Measurements from ENCODE around the gene LRRC46.

Gene LRRC46

DNA sequence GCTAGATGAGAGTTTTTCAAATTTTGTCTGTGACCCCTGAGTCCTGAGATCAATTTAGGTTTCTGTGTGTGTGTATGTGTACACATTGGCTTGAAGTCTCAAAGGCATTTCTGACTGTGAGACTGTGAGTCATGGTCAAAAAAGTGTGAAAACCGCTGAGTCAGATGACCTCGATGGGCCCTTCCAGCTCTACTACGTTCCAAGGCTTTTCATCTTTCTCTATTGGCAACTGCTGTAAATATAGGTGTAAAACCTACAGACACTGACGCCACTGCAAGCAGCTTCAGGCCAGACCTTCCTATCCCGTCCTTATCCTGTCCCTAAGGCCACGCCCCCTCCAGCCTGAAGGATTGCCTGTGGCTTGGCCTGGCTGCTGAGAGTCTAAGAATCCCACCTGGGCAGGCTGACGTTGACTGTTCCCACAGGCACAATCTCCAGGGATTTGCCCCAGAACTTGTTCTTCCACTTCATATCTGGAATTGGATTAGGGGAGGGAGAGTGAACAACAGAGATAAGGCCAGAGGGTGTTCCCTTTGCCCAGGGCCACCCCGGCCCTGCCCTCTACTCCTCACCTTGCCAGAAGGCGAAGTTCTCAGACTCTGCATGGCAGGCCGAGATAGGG lies 21.2 kb upstream of the LRRC46 start:
- Histone ChIP-seq H2BK15ac (ENCODE audit: low read depth, poor library complexity, severe bottlenecking) (no peak overlapping the region), H4K8ac (ENCODE audit: low read length) (no peak overlapping the region), H2AFZ (ENCODE audit: low read depth, low read length) (no peak overlapping the region), H2BK12ac (ENCODE audit: low read length in 2 of 2) (no peak overlapping the region), H3K14ac (ENCODE audit: low read length in 2 of 2) (no peak overlapping the region), H3K4me1 (ENCODE audit: control insufficient read depth, insufficient read depth, low read depth, low read length) (peaks cover 20% of the 10 kb centered on the region), H3K23ac (ENCODE audit: low read length in 2 of 2) (no peak overlapping the region), H3K27me3 (ENCODE audit: control insufficient read depth in 1 of 2, insufficient read depth in 1 of 2, low read length in 2 of 2) (peaks cover 0 to 38% of the 10 kb centered on the region in 2 experiments), H2BK120ac (ENCODE audit: low read depth, low read length) (no peak overlapping the region), H3K36me3 (ENCODE audit: control insufficient read depth in 1 of 2, insufficient read depth in 2 of 2, low read depth in 1 of 2, low read length in 2 of 2) (peaks cover 29 to 72% of the 10 kb centered on the region in 2 experiments), H3K9me3 (ENCODE audit: control insufficient read depth, low read length) (no peaks in the 10 kb centered on the region), H2AK5ac (ENCODE audit: low read length, severe bottlenecking) (no peak overlapping the region), H3K79me1 (replicated peaks; ENCODE audit: low read length, poor library complexity, severe bottlenecking) (no peaks in the 10 kb centered on the region), H3K18ac (ENCODE audit: low read depth in 1 of 2, low read length in 2 of 2) (no peak overlapping the region), H3K4ac (ENCODE audit: low read depth in 1 of 2, low read length in 2 of 2) (no peak overlapping the region), H3K27ac (ENCODE audit: low read length, poor library complexity, severe bottlenecking) (peak overlapping the region; percentile 54), H3K9ac (ENCODE audit: low read length) (peak overlapping the region; percentile 12), H3K4me3 (ENCODE audit: insufficient read depth in 1 of 2, low read depth in 1 of 2, low read length in 2 of 2) (no peak overlapping the region), H2BK5ac (ENCODE audit: low read depth, low read length, poor library complexity, severe bottlenecking) (no peak overlapping the region), H3K4me2 (ENCODE audit: low read length, poor library complexity, severe bottlenecking) (no peak overlapping the region), H4K91ac (ENCODE audit: low read length) (no peak overlapping the region)
- peak; percentile 96 for DNase-seq
- 38% methylated on average over 10 of the region's 10 CpGs for WGBS

- 93% methylated on average over 9 of the region's 9 CpGs for WGBS
- H3K9ac ChIP-seq (ENCODE audit: low read length): no peak overlapping the region
- H3K4me2 ChIP-seq (ENCODE audit: low read length, poor library complexity, severe bottlenecking): no peak overlapping the region
- no peak overlapping the region for H3K23ac ChIP-seq (ENCODE audit: low read length in 2 of 2)
- no peak overlapping the region for H3K4ac ChIP-seq (ENCODE audit: low read depth in 1 of 2, low read length in 2 of 2)
- H2AK5ac ChIP-seq (ENCODE audit: low read length, severe bottlenecking): no peak overlapping the region
- H2BK15ac ChIP-seq (ENCODE audit: low read depth, poor library complexity, severe bottlenecking): no peak overlapping the region
- H3K9me3 ChIP-seq (ENCODE audit: control insufficient read depth, low read length): no peaks in the 10 kb centered on the region
- no peak overlapping the region for H3K18ac ChIP-seq (ENCODE audit: low read depth in 1 of 2, low read length in 2 of 2)
- H2AFZ ChIP-seq (ENCODE audit: low read depth, low read length): no peak overlapping the region
- no peak overlapping the region for H3K4me3 ChIP-seq (ENCODE audit: insufficient read depth in 1 of 2, low read depth in 1 of 2, low read length in 2 of 2)
- H3K27me3 ChIP-seq (ENCODE audit: control insufficient read depth in 1 of 2, insufficient read depth in 1 of 2, low read length in 2 of 2): peaks cover 0 to 31% of the 10 kb centered on the region in 2 experiments
- peak overlapping the region; percentile 25 for H3K27ac ChIP-seq (ENCODE audit: low read length, poor library complexity, severe bottlenecking)
- H2BK120ac ChIP-seq (ENCODE audit: low read depth, low read length): no peak overlapping the region
- H3K4me1 ChIP-seq (ENCODE audit: control insufficient read depth, insufficient read depth, low read depth, low read length): peaks cover 20% of the 10 kb centered on the region
- peaks cover 36 to 79% of the 10 kb centered on the region in 2 experiments for H3K36me3 ChIP-seq (ENCODE audit: control insufficient read depth in 1 of 2, insufficient read depth in 2 of 2, low read depth in 1 of 2, low read length in 2 of 2)
- H3K14ac ChIP-seq (ENCODE audit: low read length in 2 of 2): no peak overlapping the region
- H2BK12ac ChIP-seq (ENCODE audit: low read length in 2 of 2): no peak overlapping the region
- H4K8ac ChIP-seq (ENCODE audit: low read length): no peak overlapping the region
- H4K91ac ChIP-seq (ENCODE audit: low read length): no peak overlapping the region
- H2BK5ac ChIP-seq (ENCODE audit: low read depth, low read length, poor library complexity, severe bottlenecking): no peak overlapping the region
- H3K79me1 ChIP-seq (replicated peaks; ENCODE audit: low read length, poor library complexity, severe bottlenecking): no peaks in the 10 kb centered on the region
- DNase-seq: no peak
Observed at GRCh38 chr17:47810901-47811635, 20.4 kb upstream of the LRRC46 start.

DNA sequence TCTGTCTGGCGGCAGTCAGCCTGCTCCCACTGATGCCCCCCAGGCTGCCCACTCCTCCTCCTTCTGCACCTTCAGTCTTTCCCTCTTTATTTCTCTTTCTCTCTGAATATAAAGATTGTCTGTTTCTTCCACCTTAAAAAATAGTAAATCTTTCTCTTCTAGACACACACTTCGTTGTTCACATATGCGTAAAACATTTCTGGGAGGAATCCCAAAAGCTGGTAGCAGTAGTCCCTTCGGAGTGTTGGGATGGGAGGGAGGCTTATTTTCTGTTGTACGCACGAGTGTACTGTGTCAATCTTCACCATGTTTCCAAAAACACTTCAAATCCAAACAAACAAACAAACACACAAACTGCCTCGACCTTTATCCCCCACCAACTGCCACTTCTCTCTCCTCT lies 19.8 kb upstream of the LRRC46 start:
- no peaks in the 10 kb centered on the region for H3K79me1 ChIP-seq (replicated peaks; ENCODE audit: low read length, poor library complexity, severe bottlenecking)
- H3K9me3 ChIP-seq (ENCODE audit: control insufficient read depth, low read length): no peaks in the 10 kb centered on the region
- peaks cover 20% of the 10 kb centered on the region for H3K4me1 ChIP-seq (ENCODE audit: control insufficient read depth, insufficient read depth, low read depth, low read length)
- H3K27me3 ChIP-seq (ENCODE audit: control insufficient read depth in 1 of 2, insufficient read depth in 1 of 2, low read length in 2 of 2): peaks cover 0 to 25% of the 10 kb centered on the region in 2 experiments
- no peak overlapping the region for H3K4me2 ChIP-seq (ENCODE audit: low read length, poor library complexity, severe bottlenecking)
- no peak overlapping the region for H2BK120ac ChIP-seq (ENCODE audit: low read depth, low read length)
- no peak overlapping the region for H3K4me3 ChIP-seq (ENCODE audit: insufficient read depth in 1 of 2, low read depth in 1 of 2, low read length in 2 of 2)
- no peak overlapping the region for H3K4ac ChIP-seq (ENCODE audit: low read depth in 1 of 2, low read length in 2 of 2)
- H4K8ac ChIP-seq (ENCODE audit: low read length): no peak overlapping the region
- H3K36me3 ChIP-seq (ENCODE audit: control insufficient read depth in 1 of 2, insufficient read depth in 2 of 2, low read depth in 1 of 2, low read length in 2 of 2): peaks cover 34 to 83% of the 10 kb centered on the region in 2 experiments
- 72% methylated on average over 7 of the region's 7 CpGs for WGBS
- H4K91ac ChIP-seq (ENCODE audit: low read length): no peak overlapping the region
- H3K23ac ChIP-seq (ENCODE audit: low read length in 2 of 2): no peak overlapping the region
- H2AFZ ChIP-seq (ENCODE audit: low read depth, low read length): no peak overlapping the region
- H3K9ac ChIP-seq (ENCODE audit: low read length): no peak overlapping the region
- no peak overlapping the region for H2BK15ac ChIP-seq (ENCODE audit: low read depth, poor library complexity, severe bottlenecking)
- no peak overlapping the region for H3K18ac ChIP-seq (ENCODE audit: low read depth in 1 of 2, low read length in 2 of 2)
- H2BK5ac ChIP-seq (ENCODE audit: low read depth, low read length, poor library complexity, severe bottlenecking): no peak overlapping the region
- no peak for DNase-seq
- H2BK12ac ChIP-seq (ENCODE audit: low read length in 2 of 2): no peak overlapping the region
- no peak overlapping the region for H2AK5ac ChIP-seq (ENCODE audit: low read length, severe bottlenecking)
- no peak overlapping the region for H3K14ac ChIP-seq (ENCODE audit: low read length in 2 of 2)
- H3K27ac ChIP-seq (ENCODE audit: low read length, poor library complexity, severe bottlenecking): no peak overlapping the region

DNA sequence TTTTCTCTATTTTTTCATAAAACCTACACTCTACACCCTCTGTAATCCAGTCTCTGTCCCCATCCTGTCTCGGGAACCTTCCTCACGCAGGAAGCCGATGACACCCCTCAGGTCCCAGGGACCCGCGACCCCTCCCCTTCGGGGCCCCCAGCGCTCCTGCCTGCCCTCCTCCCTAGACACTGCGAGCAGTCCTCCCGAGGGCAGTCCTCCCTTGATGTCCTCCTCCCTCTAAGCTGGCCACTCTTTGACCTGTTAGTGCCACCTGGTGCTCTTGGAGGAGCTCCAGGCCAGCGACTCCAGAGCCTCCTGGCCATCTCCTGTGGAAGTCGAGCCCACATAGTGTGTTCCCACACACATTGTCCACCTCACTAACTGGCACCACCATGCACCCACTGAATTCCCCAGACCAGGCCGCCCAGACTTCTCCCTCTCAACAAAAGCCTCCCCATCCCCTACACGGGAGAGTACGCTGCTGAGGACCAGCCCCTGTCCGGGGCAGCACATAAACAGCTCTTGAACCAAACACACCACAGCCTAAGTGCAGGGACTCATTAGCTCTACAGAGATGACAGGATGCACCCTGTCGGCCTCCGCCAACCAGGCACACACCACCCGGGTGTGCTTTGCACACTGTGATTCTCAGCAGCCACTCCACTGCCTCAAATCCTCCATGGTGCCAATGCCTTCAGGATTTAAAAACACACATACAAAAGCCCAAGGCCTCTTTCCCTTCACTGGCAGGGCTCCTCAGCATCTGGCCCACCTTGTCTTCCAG lies 19.1 kb upstream of the LRRC46 start:
- no peak overlapping the region for H2AFZ ChIP-seq (ENCODE audit: low read depth, low read length)
- H3K4ac ChIP-seq (ENCODE audit: low read depth in 1 of 2, low read length in 2 of 2): no peak overlapping the region
- H2BK12ac ChIP-seq (ENCODE audit: low read length in 2 of 2): no peak overlapping the region
- H3K9me3 ChIP-seq (ENCODE audit: control insufficient read depth, low read length): no peaks in the 10 kb centered on the region
- WGBS: 92% methylated on average over 18 of the region's 18 CpGs
- H3K14ac ChIP-seq (ENCODE audit: low read length in 2 of 2): no peak overlapping the region
- no peak overlapping the region for H2BK15ac ChIP-seq (ENCODE audit: low read depth, poor library complexity, severe bottlenecking)
- H3K4me3 ChIP-seq (ENCODE audit: insufficient read depth in 1 of 2, low read depth in 1 of 2, low read length in 2 of 2): no peak overlapping the region
- H3K27ac ChIP-seq (ENCODE audit: low read length, poor library complexity, severe bottlenecking): no peak overlapping the region
- H3K18ac ChIP-seq (ENCODE audit: low read depth in 1 of 2, low read length in 2 of 2): no peak overlapping the region
- no peak overlapping the region for H4K8ac ChIP-seq (ENCODE audit: low read length)
- H3K79me1 ChIP-seq (replicated peaks; ENCODE audit: low read length, poor library complexity, severe bottlenecking): no peaks in the 10 kb centered on the region
- H3K9ac ChIP-seq (ENCODE audit: low read length): no peak overlapping the region
- peaks cover 32 to 83% of the 10 kb centered on the region in 2 experiments for H3K36me3 ChIP-seq (ENCODE audit: control insufficient read depth in 1 of 2, insufficient read depth in 2 of 2, low read depth in 1 of 2, low read length in 2 of 2)
- H3K4me1 ChIP-seq (ENCODE audit: control insufficient read depth, insufficient read depth, low read depth, low read length): peaks cover 20% of the 10 kb centered on the region
- no peak overlapping the region for H2AK5ac ChIP-seq (ENCODE audit: low read length, severe bottlenecking)
- no peak overlapping the region for H2BK120ac ChIP-seq (ENCODE audit: low read depth, low read length)
- no peak overlapping the region for H3K23ac ChIP-seq (ENCODE audit: low read length in 2 of 2)
- no peak overlapping the region for H2BK5ac ChIP-seq (ENCODE audit: low read depth, low read length, poor library complexity, severe bottlenecking)
- peaks cover 0 to 19% of the 10 kb centered on the region in 2 experiments for H3K27me3 ChIP-seq (ENCODE audit: control insufficient read depth in 1 of 2, insufficient read depth in 1 of 2, low read length in 2 of 2)
- H4K91ac ChIP-seq (ENCODE audit: low read length): no peak overlapping the region
- H3K4me2 ChIP-seq (ENCODE audit: low read length, poor library complexity, severe bottlenecking): no peak overlapping the region
- no peak for DNase-seq

All from mesenchymal stem cell (in vitro differentiated cells and primary cell).